ENCODE results near the gene LRRC72.

The LRRC72 gene

GRCh38 chr7:16587129-16587528 is 60.5 kb downstream of the LRRC72 start:
- H3K27ac ChIP-seq (ENCODE audit: low read depth, low read length) = no peak overlapping the region
- H3K4me2 ChIP-seq (ENCODE audit: low read length) = no peak overlapping the region
- H3K36me3 ChIP-seq (ENCODE audit: control insufficient read depth, low read length) = no peaks in the 10 kb centered on the region
- no peak overlapping the region for H3K4me3 ChIP-seq (ENCODE audit: low read length)
- no peaks in the 10 kb centered on the region for H4K20me1 ChIP-seq (ENCODE audit: control insufficient read depth, insufficient read depth, low read depth, low read length)
- no peaks in the 10 kb centered on the region for H3K4me1 ChIP-seq (ENCODE audit: control insufficient read depth, low read length)
- TF ChIP-seq CTCF (IDR thresholded peaks at IDR 0.05; ENCODE audit: low read depth, low read length, poor library complexity, severe bottlenecking) (no peak), EZH2phosphoT487 (IDR thresholded peaks at IDR 0.05; ENCODE audit: borderline replicate concordance, low read length) (no peak)
- no peaks in the 10 kb centered on the region for H3K9me2 ChIP-seq (replicated peaks; ENCODE audit: control insufficient read depth, low read length)
- H3F3A ChIP-seq (ENCODE audit: control insufficient read depth, insufficient read depth) = no peaks in the 10 kb centered on the region
- peaks cover 2% of the 10 kb centered on the region; the same call in 1 of the 2 replicates for H3K27me3 ChIP-seq (ENCODE audit: control insufficient read depth, low read length)
- no peaks in the 10 kb centered on the region for H3K9me3 ChIP-seq (ENCODE audit: control insufficient read depth, insufficient read depth, low read length)
- no peaks in the 10 kb centered on the region for H3K79me2 ChIP-seq (ENCODE audit: control insufficient read depth, low read length)

DNA sequence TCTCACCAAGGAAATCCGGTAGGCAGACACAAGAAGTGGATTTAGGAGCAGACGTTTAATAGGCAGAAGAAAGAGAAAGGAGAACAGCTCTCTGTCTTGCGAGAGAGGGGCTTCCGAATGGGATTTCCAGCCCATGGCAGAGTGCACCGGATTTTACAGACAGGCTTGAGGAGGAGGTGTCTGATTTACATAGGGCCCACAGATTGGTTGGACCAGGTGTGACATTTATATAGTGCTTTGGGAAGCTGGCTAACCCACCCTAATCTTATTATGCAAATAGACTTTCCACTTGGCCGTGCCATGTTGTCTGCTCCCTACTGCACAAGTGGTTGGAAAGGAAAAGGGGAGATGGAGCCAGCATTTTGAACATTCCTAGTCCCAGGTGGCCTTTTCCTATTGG is 61.2 kb downstream of the LRRC72 start:
- no peak for TF ChIP-seq EZH2phosphoT487 (IDR thresholded peaks at IDR 0.05; ENCODE audit: borderline replicate concordance, low read length)
- no peak for TF ChIP-seq CTCF (IDR thresholded peaks at IDR 0.05; ENCODE audit: low read depth, low read length, poor library complexity, severe bottlenecking)
- no peaks in the 10 kb centered on the region for H3K9me3 ChIP-seq (ENCODE audit: control insufficient read depth, insufficient read depth, low read length)
- H3K79me2 ChIP-seq (ENCODE audit: control insufficient read depth, low read length) = no peaks in the 10 kb centered on the region
- H3K36me3 ChIP-seq (ENCODE audit: control insufficient read depth, low read length) = no peaks in the 10 kb centered on the region
- H4K20me1 ChIP-seq (ENCODE audit: control insufficient read depth, insufficient read depth, low read depth, low read length) = no peaks in the 10 kb centered on the region
- no peak overlapping the region for H3K4me3 ChIP-seq (ENCODE audit: low read length)
- no peaks in the 10 kb centered on the region for H3K9me2 ChIP-seq (replicated peaks; ENCODE audit: control insufficient read depth, low read length)
- H3K4me2 ChIP-seq (ENCODE audit: low read length) = no peak overlapping the region
- no peaks in the 10 kb centered on the region for H3F3A ChIP-seq (ENCODE audit: control insufficient read depth, insufficient read depth)
- H3K27me3 ChIP-seq (ENCODE audit: control insufficient read depth, low read length) = no peaks in the 10 kb centered on the region
- H3K4me1 ChIP-seq (ENCODE audit: control insufficient read depth, low read length) = no peaks in the 10 kb centered on the region
- no peak overlapping the region for H3K27ac ChIP-seq (ENCODE audit: low read depth, low read length)

DNA sequence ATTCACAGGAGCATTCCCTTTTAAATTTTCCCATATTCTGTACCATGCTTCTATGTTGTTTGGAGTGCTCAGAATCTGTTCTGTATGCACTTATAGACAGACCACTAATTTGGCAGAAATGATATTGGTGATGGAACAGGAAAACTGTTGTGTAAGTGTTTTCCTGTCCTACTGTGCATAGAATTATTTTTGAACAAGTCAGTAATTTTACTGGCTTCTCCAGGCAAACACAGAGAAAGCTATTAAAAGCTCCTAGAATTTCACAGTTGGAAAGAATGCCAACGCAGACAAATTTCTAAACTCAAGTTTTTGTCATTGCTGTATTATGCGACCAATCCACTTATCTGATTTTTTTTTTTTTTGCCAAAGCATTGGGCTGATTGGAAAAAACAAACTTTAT is 63.3 kb downstream of the LRRC72 start:
- Histone ChIP-seq H3K36me3 (ENCODE audit: control insufficient read depth, low read length) (no peaks in the 10 kb centered on the region), H3K9me3 (ENCODE audit: control insufficient read depth, insufficient read depth, low read length) (no peaks in the 10 kb centered on the region), H3K27me3 (ENCODE audit: control insufficient read depth, low read length) (no peaks in the 10 kb centered on the region), H3K4me2 (ENCODE audit: low read length) (no peak overlapping the region), H3F3A (ENCODE audit: control insufficient read depth, insufficient read depth) (no peaks in the 10 kb centered on the region), H4K20me1 (ENCODE audit: control insufficient read depth, insufficient read depth, low read depth, low read length) (no peaks in the 10 kb centered on the region), H3K27ac (ENCODE audit: low read depth, low read length) (no peak overlapping the region), H3K9me2 (replicated peaks; ENCODE audit: control insufficient read depth, low read length) (no peaks in the 10 kb centered on the region), H3K4me3 (ENCODE audit: low read length) (no peak overlapping the region), H3K79me2 (ENCODE audit: control insufficient read depth, low read length) (no peaks in the 10 kb centered on the region), H3K4me1 (ENCODE audit: control insufficient read depth, low read length) (no peaks in the 10 kb centered on the region)
- no peak for TF ChIP-seq CTCF (IDR thresholded peaks at IDR 0.05; ENCODE audit: low read depth, low read length, poor library complexity, severe bottlenecking)
- TF ChIP-seq EZH2phosphoT487 (IDR thresholded peaks at IDR 0.05; ENCODE audit: borderline replicate concordance, low read length) = no peak

DNA sequence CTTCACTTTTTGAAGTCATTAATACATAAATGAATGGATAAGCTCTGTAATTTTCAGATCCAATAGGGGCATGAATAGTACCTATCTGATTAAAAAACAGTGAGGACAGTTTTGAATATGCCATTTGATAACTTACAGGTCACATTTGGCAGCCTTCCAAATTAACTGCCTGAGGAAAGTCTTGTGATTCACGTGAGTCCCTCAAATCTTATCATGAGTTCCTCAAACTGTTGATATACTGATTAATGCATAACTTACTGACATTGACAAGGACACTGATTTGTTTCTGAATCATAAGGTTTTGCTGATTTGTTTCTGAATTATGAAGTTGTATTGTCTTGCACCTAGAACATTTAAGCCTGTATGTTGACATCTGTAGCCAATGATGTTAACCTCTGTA is 63.8 kb downstream of the LRRC72 start:
- TF ChIP-seq CTCF (IDR thresholded peaks at IDR 0.05; ENCODE audit: low read depth, low read length, poor library complexity, severe bottlenecking) = no peak
- TF ChIP-seq EZH2phosphoT487 (IDR thresholded peaks at IDR 0.05; ENCODE audit: borderline replicate concordance, low read length) = no peak
- H3K4me2 ChIP-seq (ENCODE audit: low read length) = no peak overlapping the region
- no peak overlapping the region for H3K27ac ChIP-seq (ENCODE audit: low read depth, low read length)
- no peaks in the 10 kb centered on the region for H3F3A ChIP-seq (ENCODE audit: control insufficient read depth, insufficient read depth)
- no peak overlapping the region for H3K4me3 ChIP-seq (ENCODE audit: low read length)
- H3K4me1 ChIP-seq (ENCODE audit: control insufficient read depth, low read length) = no peaks in the 10 kb centered on the region
- H3K79me2 ChIP-seq (ENCODE audit: control insufficient read depth, low read length) = no peaks in the 10 kb centered on the region
- H3K36me3 ChIP-seq (ENCODE audit: control insufficient read depth, low read length) = no peaks in the 10 kb centered on the region
- H4K20me1 ChIP-seq (ENCODE audit: control insufficient read depth, insufficient read depth, low read depth, low read length) = no peaks in the 10 kb centered on the region
- H3K27me3 ChIP-seq (ENCODE audit: control insufficient read depth, low read length) = no peaks in the 10 kb centered on the region
- H3K9me2 ChIP-seq (replicated peaks; ENCODE audit: control insufficient read depth, low read length) = no peaks in the 10 kb centered on the region
- no peaks in the 10 kb centered on the region for H3K9me3 ChIP-seq (ENCODE audit: control insufficient read depth, insufficient read depth, low read length)

Data from DOHH2 (cell line).